ENCODE data around the gene KDM2A. TPM values are rescaled to one million over a fixed set of nuclear protein-coding genes. Genes with fewer than 3 reads are reported as not detected.

KDM2A gene
- total and polyA plus RNA-seq, 2 donors (not counting 3 experiments of a cell fraction or from before 2014, with no cell fraction given): 72.2 to 79.5 TPM

- no peaks in the 10 kb centered on the region for H3K9me3 ChIP-seq (replicated peaks; ENCODE audit: control insufficient read depth, insufficient read depth, low read length)
- H3K79me2 ChIP-seq (ENCODE audit: control insufficient read depth, insufficient read depth, low read length): peaks cover 65% of the 10 kb centered on the region
- no peaks in the 10 kb centered on the region for H3K9me1 ChIP-seq (replicated peaks; ENCODE audit: control insufficient read depth, extremely low read depth, insufficient read depth, low read length)
- no peak for TF ChIP-seq FOS (IDR thresholded peaks at IDR 0.05; ENCODE audit: borderline replicate concordance, insufficient read depth, low read length)
- TF ChIP-seq MAX (IDR thresholded peaks at IDR 0.05; ENCODE audit: insufficient read depth, insufficient read length): no peak
- no peak for TF ChIP-seq POLR2A (IDR thresholded peaks at IDR 0.05; ENCODE audit: low read depth, low read length)
- TF ChIP-seq EZH2 (IDR thresholded peaks at IDR 0.05; ENCODE audit: borderline replicate concordance, low read depth, low read length, severe bottlenecking): no peak
- no peak for TF ChIP-seq JUN (IDR thresholded peaks at IDR 0.05; ENCODE audit: borderline replicate concordance, insufficient read depth, insufficient read length, low read depth)
- no peak for TF ChIP-seq MYC (IDR thresholded peaks at IDR 0.05; ENCODE audit: low read depth, low read length)
- no peak for TF ChIP-seq GATA2 (IDR thresholded peaks at IDR 0.05; ENCODE audit: insufficient read depth, insufficient read length, low read depth, low read length)
- TF ChIP-seq POLR2AphosphoS5 (IDR thresholded peaks at IDR 0.05; ENCODE audit: insufficient read depth, low read depth, low read length): no peak
- no peak for TF ChIP-seq CTCF (IDR thresholded peaks at IDR 0.05; ENCODE audit: extremely low read depth in 1 of 2, insufficient read depth in 1 of 2, low read depth in 1 of 2, low read length in 2 of 2)
- BruUV-seq (replicated peaks): no TSS peak
- H3K9ac ChIP-seq (replicated peaks; ENCODE audit: extremely low read depth, insufficient read depth, low read length): no peak overlapping the region
- H3K4me3 ChIP-seq (replicated peaks in 1 of 3; ENCODE audit: insufficient read depth in 1 of 3, low read depth in 1 of 3, low read length in 3 of 3): no peak overlapping the region
- H3K4me2 ChIP-seq (ENCODE audit: insufficient read depth, low read length): no peak overlapping the region
- H4K20me1 ChIP-seq (replicated peaks; ENCODE audit: control insufficient read depth, extremely low read depth, insufficient read depth, low read length): no peaks in the 10 kb centered on the region
- peaks cover 32% of the 10 kb centered on the region for H3K4me1 ChIP-seq (ENCODE audit: control insufficient read depth, extremely low read depth, insufficient read depth, low read length)
- intact Hi-C loops (cut with micrococcal nuclease) (loop anchor here (10.0 kb wide), 1 partner anchor 236 kb away; the partner anchor contains the start of genes CDK2AP2 and PITPNM1), dilution Hi-C loops (cut with MboI; ENCODE audit: extremely low pct_ligation_motif_present, low sequenced_read_pairs) (no loop called here)
- peaks cover 0 to 9% of the 10 kb centered on the region in 2 experiments for H3K36me3 ChIP-seq (ENCODE audit: control insufficient read depth in 2 of 2, extremely low read depth in 1 of 2, insufficient read depth in 2 of 2, low read length in 2 of 2)
- H2AFZ ChIP-seq (ENCODE audit: low read depth, low read length): no peak overlapping the region
- DNase-seq (ENCODE audit: low read depth, low spot score): no peak
- H3K27me3 ChIP-seq (ENCODE audit: control insufficient read depth in 2 of 2, insufficient read depth in 2 of 2, low read length in 2 of 2): no peaks in the 10 kb centered on the region
- CTCF ChIA-PET: interaction anchor here (0.6 to 2.5 kb wide), 6 partner anchors 20 to 135 kb away, joined by 3 to 11 read pairs (median 4); partner anchors contain the start of genes ANKRD13D, PPP1CA and SSH3
- no peak for FAIRE-seq
- POLR2A ChIA-PET: no interaction called here
- H3K27ac ChIP-seq (ENCODE audit: insufficient read depth, low read depth, low read length): no peak overlapping the region
These were observed 149.3 kb downstream of the KDM2A start for GRCh38 chr11:67268081-67268961.
